HCEC 1CT (cell line): ENCODE measurements around the gene LAMC2.

Experiments
- DNase-seq: peaks from one replicate; pipeline ENCODE4 v3.0.0-alpha.2; 2017

The LAMC2 gene

GRCh38 chr1:183290628-183291027 lies 104.6 kb downstream of the LAMC2 start:
- no peak for DNase-seq

GRCh38 chr1:183291216-183291762 lies 105.2 kb downstream of the LAMC2 start:
- DNase-seq, result no peak

- no peak for DNase-seq
Observed at GRCh38 chr1:183291802-183292514, 105.9 kb downstream of the LAMC2 start.

- DNase-seq, result no peak
Observed at GRCh38 chr1:183293241-183293640, 107.2 kb downstream of the LAMC2 start.

- DNase-seq, result no peak
Observed at GRCh38 chr1:183293876-183294275, 107.8 kb downstream of the LAMC2 start.
